H1 (cell line): Measurements from ENCODE around the gene POLR3G.

Source experiments
- EZH2 ChIP-seq: fragments of 200-600 bp; sonication (generic); IDR thresholded peaks from 2 replicates; pipeline ENCODE4 v1.7.1; 2012; ENCODE audit warnings: low read depth, mild to moderate bottlenecking, moderate library complexity, low read length, inconsistent platforms; ENCODE audit not compliant: severe bottlenecking
- POLR2AphosphoS5 ChIP-seq: IDR thresholded peaks from 2 replicates; pipeline ENCODE4 v1.6.1; 2011; ENCODE audit warnings: low read depth, low read length
- RNF2 ChIP-seq: fragments of 200-900, 300-1000 bp; sonication (generic); IDR thresholded peaks from 2 replicates; pipeline ENCODE4 v1.7.1; 2016; ENCODE audit warnings: borderline replicate concordance, low read depth, mild to moderate bottlenecking, antibody characterized with exemption, low read length; ENCODE audit not compliant: poor library complexity, severe bottlenecking; ENCODE audit errors: missing control alignments
- RXRA ChIP-seq: IDR thresholded peaks from 2 replicates; pipeline ENCODE4 v1.6.1; 2011; ENCODE audit warnings: low read depth, mild to moderate bottlenecking, low read length, moderate library complexity; ENCODE audit not compliant: insufficient read depth
- TF ChIP-seq, protein P1 (sequence below), 3 experiments: IDR thresholded peaks; 1 replicate in 2 of 3; 2 replicates in 1 of 3; pipeline versions ENCODE4 v1.5.1 to v1.6.1; 2011; ENCODE audit warnings: low read length in 3 of 3, mild to moderate bottlenecking in 3 of 3, inconsistent platforms in 2 of 3, low read depth in 1 of 3, moderate library complexity in 1 of 3; ENCODE audit not compliant: insufficient read depth in 1 of 3; ENCODE audit errors: control extremely low read depth in 1 of 3

DNA sequence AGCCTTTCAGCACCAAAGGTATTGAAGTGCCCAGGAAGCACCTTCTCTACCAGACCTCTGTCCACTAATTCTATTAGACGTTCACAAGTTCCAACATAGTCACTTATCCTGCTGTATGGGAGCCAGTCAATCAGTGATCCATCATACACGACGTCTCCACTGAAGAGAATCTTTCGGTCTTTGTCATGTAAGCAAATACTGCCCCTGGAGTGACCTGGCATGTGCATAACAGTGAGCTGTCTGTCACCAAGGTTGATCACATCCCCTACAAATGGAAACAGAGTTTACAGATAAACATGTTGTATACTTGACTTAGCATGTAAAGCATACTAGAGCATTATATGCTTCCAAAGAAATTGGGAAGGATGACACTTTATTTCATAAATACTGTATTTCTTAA lies 13.4 kb upstream of the POLR3G start:
- no peak for TF ChIP-seq POLR2AphosphoS5
- no peak for TF ChIP-seq EZH2
- no peak for TF ChIP-seq RXRA
- TF ChIP-seq RNF2 = no peak
- TF ChIP-seq, protein P1, sequence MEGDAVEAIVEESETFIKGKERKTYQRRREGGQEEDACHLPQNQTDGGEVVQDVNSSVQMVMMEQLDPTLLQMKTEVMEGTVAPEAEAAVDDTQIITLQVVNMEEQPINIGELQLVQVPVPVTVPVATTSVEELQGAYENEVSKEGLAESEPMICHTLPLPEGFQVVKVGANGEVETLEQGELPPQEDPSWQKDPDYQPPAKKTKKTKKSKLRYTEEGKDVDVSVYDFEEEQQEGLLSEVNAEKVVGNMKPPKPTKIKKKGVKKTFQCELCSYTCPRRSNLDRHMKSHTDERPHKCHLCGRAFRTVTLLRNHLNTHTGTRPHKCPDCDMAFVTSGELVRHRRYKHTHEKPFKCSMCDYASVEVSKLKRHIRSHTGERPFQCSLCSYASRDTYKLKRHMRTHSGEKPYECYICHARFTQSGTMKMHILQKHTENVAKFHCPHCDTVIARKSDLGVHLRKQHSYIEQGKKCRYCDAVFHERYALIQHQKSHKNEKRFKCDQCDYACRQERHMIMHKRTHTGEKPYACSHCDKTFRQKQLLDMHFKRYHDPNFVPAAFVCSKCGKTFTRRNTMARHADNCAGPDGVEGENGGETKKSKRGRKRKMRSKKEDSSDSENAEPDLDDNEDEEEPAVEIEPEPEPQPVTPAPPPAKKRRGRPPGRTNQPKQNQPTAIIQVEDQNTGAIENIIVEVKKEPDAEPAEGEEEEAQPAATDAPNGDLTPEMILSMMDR (IDR thresholded peaks at IDR 0.05; ENCODE audit: control extremely low read depth in 1 of 3, insufficient read depth in 1 of 3, low read depth in 1 of 3, low read length in 3 of 3) = no peak
